Osteoblast (primary cell): Measurements from ENCODE around the gene PACSIN1. TPM values are rescaled to one million over a fixed set of nuclear protein-coding genes. Genes with fewer than 3 reads are reported as not detected.
A peak's percentile ranks its signal among the peaks of the same experiment; 100 is the strongest.

ENCODE experiments used
- DNase-seq: peaks from one replicate; pipeline ENCODE4 v3.0.0; 2011; ENCODE audit warnings: low spot score, mixed read lengths; ENCODE audit not compliant: insufficient read length; ENCODE audit errors: missing footprints
- H2AFZ ChIP-seq: 2 replicates; pipeline ENCODE4 v1.6.0; 2011; ENCODE audit warnings: mild to moderate bottlenecking, low read length
- H3K27ac ChIP-seq: 2 replicates; pipeline ENCODE4 v1.5.1; 2011; ENCODE audit warnings: mild to moderate bottlenecking, low read depth, low read length, moderate library complexity
- H3K27me3 ChIP-seq: 2 replicates; pipeline ENCODE4 v1.6.0; 2012; ENCODE audit warnings: mild to moderate bottlenecking, control low read depth, inconsistent platforms, low read length, moderate library complexity; ENCODE audit not compliant: insufficient read depth
- H3K36me3 ChIP-seq: 2 replicates; pipeline ENCODE4 v1.5.1; 2011; ENCODE audit warnings: mild to moderate bottlenecking, low read length, control low read depth, moderate library complexity; ENCODE audit not compliant: insufficient read depth
- H3K4me1 ChIP-seq: 2 replicates; pipeline ENCODE4 v1.5.1; 2011; ENCODE audit warnings: mild to moderate bottlenecking, low read length, control low read depth, moderate library complexity; ENCODE audit not compliant: insufficient read depth
- H3K4me2 ChIP-seq: 2 replicates; pipeline ENCODE4 v1.6.0; 2011; ENCODE audit warnings: mild to moderate bottlenecking, low read length; ENCODE audit not compliant: insufficient read depth
- H3K4me3 ChIP-seq: fragments of 200-600 bp; sonication (generic); 3 replicates; pipeline ENCODE4 v1.5.1; 2012; ENCODE audit warnings: mild to moderate bottlenecking, low read length, inconsistent platforms; ENCODE audit not compliant: insufficient read depth
- H3K79me2 ChIP-seq: 2 replicates; pipeline ENCODE4 v1.6.0; 2012; ENCODE audit warnings: mild to moderate bottlenecking, low read length, control low read depth, inconsistent platforms; ENCODE audit not compliant: insufficient read depth
- H3K9me3 ChIP-seq: 2 replicates; pipeline ENCODE4 v1.5.1; 2011; ENCODE audit warnings: low read depth, low read length, control low read depth
- H4K20me1 ChIP-seq: 2 replicates; pipeline ENCODE4 v1.6.0; 2012; ENCODE audit warnings: mild to moderate bottlenecking, low read length, control low read depth; ENCODE audit not compliant: insufficient read depth
- CTCF ChIP-seq: IDR thresholded peaks from 2 replicates; pipeline ENCODE4 v1.5.1; 2011; ENCODE audit warnings: mild to moderate bottlenecking, low read depth, low read length, moderate library complexity; ENCODE audit errors: extremely low read depth
- total RNA-seq: library from RNA; depleted of rRNA; stranded (reverse); fragments of >200 nt; gene quantifications from 2 replicates; pipeline ENCODE4 v1.2.3, GENCODE V29; 2012

The PACSIN1 gene
- total RNA-seq, 1 donor, result not detected

DNA sequence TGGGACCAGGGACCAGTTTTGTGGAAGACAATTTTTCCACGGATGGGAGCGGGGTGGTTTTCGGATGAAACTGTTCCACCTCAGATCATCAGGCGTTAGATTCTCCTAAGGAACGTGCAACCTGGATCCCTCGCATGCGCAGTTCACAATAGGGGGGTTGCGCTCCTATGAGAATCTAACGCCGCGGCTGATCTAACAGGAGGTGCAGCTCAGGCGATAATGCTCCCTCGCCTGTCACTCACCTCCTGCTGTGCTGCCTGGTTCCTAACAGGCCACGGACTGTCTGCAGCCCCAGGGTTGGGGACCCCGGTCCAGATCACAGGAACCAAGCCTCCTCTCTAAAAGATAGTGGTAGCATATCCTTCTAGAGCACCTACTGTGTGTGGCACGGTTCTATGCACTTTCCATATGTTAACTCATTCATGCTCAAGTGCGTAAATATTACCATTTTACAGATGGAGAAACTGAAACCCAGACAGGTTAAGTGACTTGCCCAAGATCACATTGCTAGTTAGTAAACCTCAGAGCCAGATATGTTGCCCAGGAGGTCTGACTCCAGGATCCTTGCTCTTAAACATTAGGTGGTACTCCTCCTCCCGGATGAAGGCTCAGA, 65.0 kb downstream of the PACSIN1 start:
- Histone ChIP-seq H3K27me3 (no peaks in the 10 kb centered on the region), H3K4me3 (no peak overlapping the region), H4K20me1 (no peaks in the 10 kb centered on the region), H2AFZ (no peak overlapping the region), H3K36me3 (no peaks in the 10 kb centered on the region), H3K4me1 (peaks cover 4% of the 10 kb centered on the region), H3K79me2 (no peaks in the 10 kb centered on the region), H3K9me3 (no peaks in the 10 kb centered on the region), H3K4me2 (no peak overlapping the region), H3K27ac (no peak overlapping the region)
- TF ChIP-seq CTCF, result no peak
- DNase-seq, result no peak

DNA sequence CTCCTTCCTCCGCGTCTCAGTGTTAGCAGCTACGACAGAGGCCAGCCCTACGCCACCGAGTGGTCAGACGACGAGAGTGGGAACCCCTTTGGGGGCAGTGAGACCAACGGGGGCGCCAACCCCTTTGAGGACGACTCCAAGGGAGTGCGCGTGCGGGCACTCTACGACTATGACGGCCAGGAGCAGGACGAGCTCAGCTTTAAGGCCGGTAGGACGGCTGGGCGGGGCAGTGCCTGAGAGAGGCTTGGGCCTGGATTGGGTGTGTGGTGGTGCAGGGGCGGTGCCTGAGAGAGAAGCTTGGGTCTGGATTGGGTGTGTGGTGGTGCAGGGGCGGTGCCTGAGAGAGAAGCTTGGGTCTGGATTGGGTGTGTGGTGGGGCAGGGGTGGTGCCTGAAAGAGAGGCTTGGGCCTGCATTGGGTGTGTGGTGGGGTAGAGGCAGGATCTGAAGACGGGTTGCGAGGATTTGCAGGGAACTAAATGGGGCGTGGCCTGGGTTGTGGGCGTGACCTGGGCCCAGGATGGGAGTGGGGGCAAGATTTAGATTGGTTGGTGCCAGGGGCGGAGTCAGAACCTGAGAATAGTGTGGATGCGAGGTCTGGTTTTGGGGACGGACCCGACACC, 65.8 kb downstream of the PACSIN1 start:
- Histone ChIP-seq H2AFZ (no peak overlapping the region), H3K4me3 (no peak overlapping the region), H3K4me1 (peaks cover 2% of the 10 kb centered on the region), H3K27me3 (no peaks in the 10 kb centered on the region), H4K20me1 (no peaks in the 10 kb centered on the region), H3K9me3 (no peaks in the 10 kb centered on the region), H3K36me3 (no peaks in the 10 kb centered on the region), H3K79me2 (no peaks in the 10 kb centered on the region), H3K4me2 (no peak overlapping the region), H3K27ac (no peak overlapping the region)
- no peak for TF ChIP-seq CTCF
- DNase-seq, result peak; percentile 92

- no peak overlapping the region for H3K4me2 ChIP-seq
- H3K27ac ChIP-seq, result no peak overlapping the region
- H3K79me2 ChIP-seq, result no peaks in the 10 kb centered on the region
- H3K4me3 ChIP-seq, result no peak overlapping the region
- no peak for DNase-seq
- H3K9me3 ChIP-seq, result no peaks in the 10 kb centered on the region
- H3K27me3 ChIP-seq, result no peaks in the 10 kb centered on the region
- H2AFZ ChIP-seq, result no peak overlapping the region
- TF ChIP-seq CTCF, result no peak
- H4K20me1 ChIP-seq, result no peaks in the 10 kb centered on the region
- H3K4me1 ChIP-seq, result no peaks in the 10 kb centered on the region
- H3K36me3 ChIP-seq, result no peaks in the 10 kb centered on the region
Measured at GRCh38 chr6:34532230-34532629, 66.4 kb downstream of the PACSIN1 start.

GRCh38 chr6:34534146-34534545, 68.3 kb downstream of the PACSIN1 start:
- H3K4me3 ChIP-seq, result no peak overlapping the region
- H3K27me3 ChIP-seq, result no peaks in the 10 kb centered on the region
- H4K20me1 ChIP-seq, result no peaks in the 10 kb centered on the region
- no peaks in the 10 kb centered on the region for H3K9me3 ChIP-seq
- H3K27ac ChIP-seq, result no peak overlapping the region
- no peak for DNase-seq
- H2AFZ ChIP-seq, result no peak overlapping the region
- H3K79me2 ChIP-seq, result no peaks in the 10 kb centered on the region
- H3K4me1 ChIP-seq, result no peaks in the 10 kb centered on the region
- H3K4me2 ChIP-seq, result no peak overlapping the region
- no peaks in the 10 kb centered on the region for H3K36me3 ChIP-seq
- TF ChIP-seq CTCF, result no peak
